Suprapubic skin (tissue), 4 donors: Measurements from ENCODE around the gene AUTS2. TPM values are rescaled to one million over a fixed set of nuclear protein-coding genes. Genes with fewer than 3 reads are reported as not detected.

Experiments used
- DNase-seq, 2 donors: peaks; one replicate each; pipeline ENCODE4 v3.0.0-alpha.2; 2019; ENCODE audit warnings: low spot score in 2 of 2
- H3K27ac ChIP-seq: fragments of 200-600 bp; sonication (generic); one replicate; pipeline ENCODE4 v1.5.1; 2019
- H3K27me3 ChIP-seq: fragments of 200-600 bp; sonication (generic); one replicate; pipeline ENCODE4 v1.5.1; 2019
- H3K36me3 ChIP-seq: fragments of 200-600 bp; sonication (generic); one replicate; pipeline ENCODE4 v1.5.1; 2019
- H3K4me1 ChIP-seq: fragments of 200-600 bp; sonication (generic); one replicate; pipeline ENCODE4 v1.5.1; 2019
- H3K4me3 ChIP-seq: fragments of 200-600 bp; sonication (generic); one replicate; pipeline ENCODE4 v1.5.1; 2019; ENCODE audit warnings: mild to moderate bottlenecking
- H3K9me3 ChIP-seq: fragments of 200-600 bp; sonication (generic); one replicate; pipeline ENCODE4 v1.5.1; 2019
- EP300 ChIP-seq: sonication (generic); formaldehyde crosslinking; IDR thresholded peaks from one replicate; pipeline ENCODE4 v1.6.1; 2017; ENCODE audit warnings: antibody characterized with exemption
- POLR2A ChIP-seq, 2 donors: fragments of 450-650 bp; IDR thresholded peaks; one replicate each; pipeline ENCODE4 v1.6.1; 2017; ENCODE audit warnings: antibody characterized with exemption in 2 of 2, mild to moderate bottlenecking in 2 of 2, moderate library complexity in 2 of 2
- POLR2AphosphoS5 ChIP-seq, 3 donors: sonication (generic); formaldehyde crosslinking; IDR thresholded peaks; one replicate each; pipeline ENCODE4 v1.6.1; 2017; ENCODE audit warnings: antibody characterized with exemption in 3 of 3
- WGBS: methylation state at CpG from one replicate; pipeline ENCODE4 v1.1.5; 2018; 5-methylcytosine and 5-hydroxymethylcytosine counted together
- total RNA-seq, 4 donors: library from RNA; depleted of rRNA; stranded (reverse); fragments of >200 nt; gene quantifications; one replicate each; pipeline ENCODE4 v1.1.0, GENCODE V29; 2016
- TF ChIP-seq, protein P1 (sequence below), 2 donors: fragments of 200-600 bp in 1 of 2; fragments of 450-650 bp in 1 of 2; sonication (generic) in 1 of 2; IDR thresholded peaks; one replicate each; pipeline ENCODE4 v1.5.1; 2016 to 2019; ENCODE audit warnings: antibody characterized with exemption in 2 of 2, mild to moderate bottlenecking in 1 of 2, moderate library complexity in 1 of 2

Gene AUTS2
- total RNA-seq, 4 donors from 2014 or later: 31.0 to 102 (median 56.4) TPM

GRCh38 chr7:69757528-69757927 is 159.3 kb downstream of the AUTS2 start:
- Histone ChIP-seq H3K4me3 (no peak overlapping the region), H3K27me3 (no peaks in the 10 kb centered on the region), H3K27ac (no peak overlapping the region), H3K9me3 (no peaks in the 10 kb centered on the region), H3K4me1 (peaks cover 8% of the 10 kb centered on the region), H3K36me3 (no peaks in the 10 kb centered on the region)
- DNase-seq: no peak
- WGBS: 84% methylated on average over 1 of the region's 1 CpG
- TF ChIP-seq, protein P1, sequence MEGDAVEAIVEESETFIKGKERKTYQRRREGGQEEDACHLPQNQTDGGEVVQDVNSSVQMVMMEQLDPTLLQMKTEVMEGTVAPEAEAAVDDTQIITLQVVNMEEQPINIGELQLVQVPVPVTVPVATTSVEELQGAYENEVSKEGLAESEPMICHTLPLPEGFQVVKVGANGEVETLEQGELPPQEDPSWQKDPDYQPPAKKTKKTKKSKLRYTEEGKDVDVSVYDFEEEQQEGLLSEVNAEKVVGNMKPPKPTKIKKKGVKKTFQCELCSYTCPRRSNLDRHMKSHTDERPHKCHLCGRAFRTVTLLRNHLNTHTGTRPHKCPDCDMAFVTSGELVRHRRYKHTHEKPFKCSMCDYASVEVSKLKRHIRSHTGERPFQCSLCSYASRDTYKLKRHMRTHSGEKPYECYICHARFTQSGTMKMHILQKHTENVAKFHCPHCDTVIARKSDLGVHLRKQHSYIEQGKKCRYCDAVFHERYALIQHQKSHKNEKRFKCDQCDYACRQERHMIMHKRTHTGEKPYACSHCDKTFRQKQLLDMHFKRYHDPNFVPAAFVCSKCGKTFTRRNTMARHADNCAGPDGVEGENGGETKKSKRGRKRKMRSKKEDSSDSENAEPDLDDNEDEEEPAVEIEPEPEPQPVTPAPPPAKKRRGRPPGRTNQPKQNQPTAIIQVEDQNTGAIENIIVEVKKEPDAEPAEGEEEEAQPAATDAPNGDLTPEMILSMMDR (IDR thresholded peaks at IDR 0.05): no peak
- no peak for TF ChIP-seq POLR2A (IDR thresholded peaks at IDR 0.05)
- TF ChIP-seq EP300: no peak
- TF ChIP-seq POLR2AphosphoS5 (IDR thresholded peaks at IDR 0.05): no peak

- Histone ChIP-seq H3K4me1 (peaks cover 8% of the 10 kb centered on the region), H3K27ac (no peak overlapping the region), H3K9me3 (no peaks in the 10 kb centered on the region), H3K27me3 (no peaks in the 10 kb centered on the region), H3K36me3 (no peaks in the 10 kb centered on the region), H3K4me3 (no peak overlapping the region)
- WGBS: 69% methylated on average over 1 of the region's 1 CpG
- DNase-seq: no peak
- TF ChIP-seq, protein P1 (IDR thresholded peaks at IDR 0.05): no peak
- TF ChIP-seq POLR2A (IDR thresholded peaks at IDR 0.05) (no peak), POLR2AphosphoS5 (IDR thresholded peaks at IDR 0.05) (no peak), EP300 (no peak)
Observed at GRCh38 chr7:69757981-69758430, 159.7 kb downstream of the AUTS2 start.

GRCh38 chr7:69759373-69759772 is 161.1 kb downstream of the AUTS2 start:
- Histone ChIP-seq H3K27me3 (no peaks in the 10 kb centered on the region), H3K4me1 (peaks cover 8% of the 10 kb centered on the region), H3K9me3 (no peaks in the 10 kb centered on the region), H3K4me3 (no peak overlapping the region), H3K36me3 (no peaks in the 10 kb centered on the region), H3K27ac (no peak overlapping the region)
- TF ChIP-seq POLR2AphosphoS5 (IDR thresholded peaks at IDR 0.05): no peak
- TF ChIP-seq POLR2A (IDR thresholded peaks at IDR 0.05): no peak
- TF ChIP-seq, protein P1 (IDR thresholded peaks at IDR 0.05): no peak
- no peak for TF ChIP-seq EP300
- DNase-seq: no peak
- whole genome bisulfite sequencing: 88% methylated on average over 4 of the region's 4 CpGs

DNA sequence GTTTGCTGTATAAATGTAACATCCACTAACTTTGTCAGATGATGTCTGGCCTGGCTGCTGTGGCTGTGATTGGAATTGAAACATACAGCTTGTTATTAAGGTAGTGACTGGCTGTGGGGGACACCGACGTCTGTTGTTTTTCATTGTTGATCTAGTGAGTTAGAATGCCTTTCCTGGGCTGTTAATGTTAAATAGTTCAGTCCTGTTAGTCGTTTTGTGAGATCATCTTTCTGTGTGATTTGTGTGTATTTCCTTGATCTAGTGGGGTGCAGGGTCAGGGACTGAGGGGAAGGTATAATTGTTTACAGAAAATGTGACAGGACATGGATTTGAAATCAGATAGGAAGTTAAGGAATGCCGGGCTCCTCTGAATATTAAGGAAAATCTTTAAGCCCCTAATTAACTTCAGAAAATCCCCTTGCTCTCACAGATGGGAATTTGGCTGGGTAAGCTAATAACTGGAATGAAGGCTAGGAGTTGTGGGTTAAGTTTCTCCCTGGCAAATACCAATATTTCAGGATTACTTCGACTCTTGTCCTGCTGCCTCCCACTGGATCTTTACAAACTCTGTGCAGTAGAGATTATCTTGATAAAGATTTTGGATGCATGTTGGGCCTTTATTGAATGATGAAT is 163.1 kb downstream of the AUTS2 start:
- H3K4me1 ChIP-seq: peaks cover 8% of the 10 kb centered on the region
- H3K4me3 ChIP-seq: no peak overlapping the region
- TF ChIP-seq POLR2A (IDR thresholded peaks at IDR 0.05) (no peak), POLR2AphosphoS5 (IDR thresholded peaks at IDR 0.05) (no peak), EP300 (no peak)
- TF ChIP-seq, protein P1 (IDR thresholded peaks at IDR 0.05): no peak
- no peaks in the 10 kb centered on the region for H3K27me3 ChIP-seq
- no peak for DNase-seq
- no peaks in the 10 kb centered on the region for H3K9me3 ChIP-seq
- 71% methylated on average over 5 of the region's 5 CpGs for WGBS
- H3K36me3 ChIP-seq: no peaks in the 10 kb centered on the region
- H3K27ac ChIP-seq: no peak overlapping the region

GRCh38 chr7:69762821-69763352 is 164.6 kb downstream of the AUTS2 start:
- Histone ChIP-seq H3K9me3 (no peaks in the 10 kb centered on the region), H3K27ac (no peak overlapping the region), H3K4me1 (peaks cover 6% of the 10 kb centered on the region), H3K4me3 (no peak overlapping the region), H3K36me3 (no peaks in the 10 kb centered on the region), H3K27me3 (no peaks in the 10 kb centered on the region)
- TF ChIP-seq, protein P1 (IDR thresholded peaks at IDR 0.05): no peak
- TF ChIP-seq EP300: no peak
- no peak for TF ChIP-seq POLR2A (IDR thresholded peaks at IDR 0.05)
- no peak for TF ChIP-seq POLR2AphosphoS5 (IDR thresholded peaks at IDR 0.05)
- no peak for DNase-seq
- 75% methylated on average over 3 of the region's 3 CpGs for WGBS
